ENCODE data around the gene HENMT1.

Gene HENMT1

DNA sequence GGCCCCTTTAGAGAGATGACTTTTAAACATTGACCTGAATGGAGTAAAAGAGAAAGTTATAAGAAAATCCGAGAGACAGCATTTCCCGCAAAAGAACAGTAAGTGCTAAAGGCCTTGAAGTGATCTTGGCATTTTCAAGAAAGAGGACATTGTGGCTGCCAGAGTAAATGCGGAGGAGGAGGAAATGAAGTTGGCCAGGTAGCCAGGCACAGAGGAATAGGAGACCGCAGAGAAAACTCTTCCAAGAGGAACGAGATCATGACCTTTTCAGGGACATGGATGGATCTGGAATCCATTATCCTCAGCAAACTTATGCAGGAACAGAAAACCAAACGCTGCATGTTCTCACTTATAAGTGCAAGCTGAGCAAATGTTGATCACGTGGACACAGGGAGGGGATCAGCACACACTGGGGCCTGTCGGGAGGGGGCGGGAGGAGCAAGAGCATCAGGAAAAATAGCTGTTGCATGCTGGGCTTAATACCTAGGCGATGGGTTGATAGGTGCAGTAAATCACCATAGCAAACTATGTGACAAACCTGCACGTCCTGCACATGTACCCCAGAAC is 51.3 kb downstream of the HENMT1 start:
- no peaks in the 10 kb centered on the region for H3K79me2 ChIP-seq (ENCODE audit: insufficient read depth, low read length)
- TF ChIP-seq EZH2phosphoT487 (conservative IDR thresholded peaks at IDR 0.05; ENCODE audit: low read length), result no peak
- no peak for TF ChIP-seq CTCF (IDR thresholded peaks at IDR 0.05; ENCODE audit: insufficient read depth, low read length, poor library complexity, severe bottlenecking)
- H2AFZ ChIP-seq (ENCODE audit: low read depth, low read length, severe bottlenecking), result no peak overlapping the region
- H3K9me2 ChIP-seq (replicated peaks; ENCODE audit: insufficient read depth, low read length), result no peaks in the 10 kb centered on the region
- no peak overlapping the region for H3K27ac ChIP-seq (ENCODE audit: low read depth, low read length)
- H3K4me2 ChIP-seq (ENCODE audit: low read depth, low read length, poor library complexity, severe bottlenecking), result no peak overlapping the region
- no peaks in the 10 kb centered on the region for H3K27me3 ChIP-seq (ENCODE audit: low read length)
- H3K9me3 ChIP-seq (ENCODE audit: insufficient read depth, low read length), result no peaks in the 10 kb centered on the region
- no peak overlapping the region for H3K9ac ChIP-seq (ENCODE audit: low read length)
- H3K36me3 ChIP-seq (ENCODE audit: low read length), result no peaks in the 10 kb centered on the region
- H4K20me1 ChIP-seq (ENCODE audit: low read depth, low read length), result no peaks in the 10 kb centered on the region
- H3K4me3 ChIP-seq (ENCODE audit: insufficient read depth, low read length, poor library complexity, severe bottlenecking), result no peak overlapping the region
- no peaks in the 10 kb centered on the region for H3F3A ChIP-seq (ENCODE audit: insufficient read depth)

DNA sequence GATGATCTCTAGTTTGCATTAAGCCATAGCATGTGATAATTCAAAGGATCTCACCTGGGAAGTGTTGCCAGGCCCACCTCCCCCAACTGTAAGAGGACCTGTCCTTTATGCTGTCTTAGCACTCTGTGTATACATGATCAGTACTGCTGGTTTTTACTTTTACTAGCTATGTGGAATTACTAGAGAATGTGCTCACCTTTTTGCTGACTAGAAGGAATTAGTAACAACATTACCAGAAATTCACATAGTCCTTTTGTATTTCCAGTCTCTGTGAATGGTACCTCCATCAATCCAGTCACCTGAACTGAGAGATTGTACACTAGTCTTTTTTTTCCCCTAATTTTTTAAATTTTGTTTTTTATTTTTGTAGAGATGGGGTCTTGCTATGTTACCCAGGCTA is 54.4 kb downstream of the HENMT1 start:
- Histone ChIP-seq H3K4me3 (ENCODE audit: insufficient read depth, low read length, poor library complexity, severe bottlenecking) (no peak overlapping the region), H3K27me3 (ENCODE audit: low read length) (no peaks in the 10 kb centered on the region), H3K4me2 (ENCODE audit: low read depth, low read length, poor library complexity, severe bottlenecking) (no peak overlapping the region), H3K9ac (ENCODE audit: low read length) (no peak overlapping the region), H3K9me3 (ENCODE audit: insufficient read depth, low read length) (no peaks in the 10 kb centered on the region), H3K79me2 (ENCODE audit: insufficient read depth, low read length) (no peaks in the 10 kb centered on the region), H3F3A (ENCODE audit: insufficient read depth) (no peaks in the 10 kb centered on the region), H2AFZ (ENCODE audit: low read depth, low read length, severe bottlenecking) (no peak overlapping the region), H3K36me3 (ENCODE audit: low read length) (no peaks in the 10 kb centered on the region), H4K20me1 (ENCODE audit: low read depth, low read length) (no peaks in the 10 kb centered on the region), H3K9me2 (replicated peaks; ENCODE audit: insufficient read depth, low read length) (no peaks in the 10 kb centered on the region), H3K27ac (ENCODE audit: low read depth, low read length) (no peak overlapping the region)
- no peak for TF ChIP-seq CTCF (IDR thresholded peaks at IDR 0.05; ENCODE audit: insufficient read depth, low read length, poor library complexity, severe bottlenecking)
- no peak for TF ChIP-seq EZH2phosphoT487 (conservative IDR thresholded peaks at IDR 0.05; ENCODE audit: low read length)

GRCh38 chr1:108605633-108606032 is 55.3 kb downstream of the HENMT1 start:
- Histone ChIP-seq H3K79me2 (ENCODE audit: insufficient read depth, low read length) (no peaks in the 10 kb centered on the region), H3F3A (ENCODE audit: insufficient read depth) (no peaks in the 10 kb centered on the region), H3K27me3 (ENCODE audit: low read length) (no peaks in the 10 kb centered on the region), H3K9ac (ENCODE audit: low read length) (no peak overlapping the region), H3K9me2 (replicated peaks; ENCODE audit: insufficient read depth, low read length) (no peaks in the 10 kb centered on the region), H3K27ac (ENCODE audit: low read depth, low read length) (no peak overlapping the region), H2AFZ (ENCODE audit: low read depth, low read length, severe bottlenecking) (no peak overlapping the region), H3K4me2 (ENCODE audit: low read depth, low read length, poor library complexity, severe bottlenecking) (no peak overlapping the region), H3K36me3 (ENCODE audit: low read length) (no peaks in the 10 kb centered on the region), H3K9me3 (ENCODE audit: insufficient read depth, low read length) (no peaks in the 10 kb centered on the region), H3K4me3 (ENCODE audit: insufficient read depth, low read length, poor library complexity, severe bottlenecking) (no peak overlapping the region), H4K20me1 (ENCODE audit: low read depth, low read length) (no peaks in the 10 kb centered on the region)
- TF ChIP-seq EZH2phosphoT487 (conservative IDR thresholded peaks at IDR 0.05; ENCODE audit: low read length), result no peak
- no peak for TF ChIP-seq CTCF (IDR thresholded peaks at IDR 0.05; ENCODE audit: insufficient read depth, low read length, poor library complexity, severe bottlenecking)
